Osteoblast (primary cell): ENCODE measurements around the gene FAM3A. TPM values are rescaled to one million over a fixed set of nuclear protein-coding genes. Genes with fewer than 3 reads are reported as not detected.

Source experiments
- DNase-seq: peaks from one replicate; pipeline ENCODE4 v3.0.0; 2011; ENCODE audit warnings: low spot score, mixed read lengths; ENCODE audit not compliant: insufficient read length; ENCODE audit errors: missing footprints
- H2AFZ ChIP-seq: 2 replicates; pipeline ENCODE4 v1.6.0; 2011; ENCODE audit warnings: mild to moderate bottlenecking, low read length
- H3K27ac ChIP-seq: 2 replicates; pipeline ENCODE4 v1.5.1; 2011; ENCODE audit warnings: mild to moderate bottlenecking, low read depth, low read length, moderate library complexity
- H3K27me3 ChIP-seq: 2 replicates; pipeline ENCODE4 v1.6.0; 2012; ENCODE audit warnings: mild to moderate bottlenecking, control low read depth, inconsistent platforms, low read length, moderate library complexity; ENCODE audit not compliant: insufficient read depth
- H3K36me3 ChIP-seq: 2 replicates; pipeline ENCODE4 v1.5.1; 2011; ENCODE audit warnings: mild to moderate bottlenecking, low read length, control low read depth, moderate library complexity; ENCODE audit not compliant: insufficient read depth
- H3K4me1 ChIP-seq: 2 replicates; pipeline ENCODE4 v1.5.1; 2011; ENCODE audit warnings: mild to moderate bottlenecking, low read length, control low read depth, moderate library complexity; ENCODE audit not compliant: insufficient read depth
- H3K4me2 ChIP-seq: 2 replicates; pipeline ENCODE4 v1.6.0; 2011; ENCODE audit warnings: mild to moderate bottlenecking, low read length; ENCODE audit not compliant: insufficient read depth
- H3K4me3 ChIP-seq: fragments of 200-600 bp; sonication (generic); 3 replicates; pipeline ENCODE4 v1.5.1; 2012; ENCODE audit warnings: mild to moderate bottlenecking, low read length, inconsistent platforms; ENCODE audit not compliant: insufficient read depth
- H3K79me2 ChIP-seq: 2 replicates; pipeline ENCODE4 v1.6.0; 2012; ENCODE audit warnings: mild to moderate bottlenecking, low read length, control low read depth, inconsistent platforms; ENCODE audit not compliant: insufficient read depth
- H3K9me3 ChIP-seq: 2 replicates; pipeline ENCODE4 v1.5.1; 2011; ENCODE audit warnings: low read depth, low read length, control low read depth
- H4K20me1 ChIP-seq: 2 replicates; pipeline ENCODE4 v1.6.0; 2012; ENCODE audit warnings: mild to moderate bottlenecking, low read length, control low read depth; ENCODE audit not compliant: insufficient read depth
- total RNA-seq: library from RNA; depleted of rRNA; stranded (reverse); fragments of >200 nt; gene quantifications from 2 replicates; pipeline ENCODE4 v1.2.3, GENCODE V29; 2012
- TF ChIP-seq, protein P1 (sequence below): IDR thresholded peaks from 2 replicates; pipeline ENCODE4 v1.5.1; 2011; ENCODE audit warnings: mild to moderate bottlenecking, low read depth, low read length, moderate library complexity; ENCODE audit errors: extremely low read depth

FAM3A gene
- total RNA-seq, 1 donor, result 21.4 TPM

DNA sequence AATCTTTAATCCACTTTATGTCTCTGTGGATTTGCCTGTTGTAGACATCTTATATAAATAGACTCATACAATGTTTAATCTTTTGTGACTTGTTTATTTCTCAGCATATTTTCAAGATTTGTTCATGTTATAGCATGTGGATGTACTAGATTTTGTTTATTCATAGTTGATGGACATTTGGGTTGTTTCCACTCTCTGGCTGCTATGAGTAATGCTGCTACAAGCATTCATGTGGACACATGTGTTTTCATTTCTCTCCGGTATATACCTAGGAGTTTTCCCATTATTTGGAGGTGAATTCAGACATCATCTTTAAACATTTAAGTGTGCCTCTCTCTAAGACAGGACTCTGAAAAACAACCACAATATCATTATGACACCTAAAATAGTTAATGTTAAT lies 33.7 kb upstream of the FAM3A start:
- peaks cover 12% of the 10 kb centered on the region for H3K4me1 ChIP-seq
- no peak overlapping the region for H3K27ac ChIP-seq
- DNase-seq, result peak; percentile 85
- H3K79me2 ChIP-seq, result peaks cover 71% of the 10 kb centered on the region
- H3K9me3 ChIP-seq, result no peaks in the 10 kb centered on the region
- no peaks in the 10 kb centered on the region for H3K36me3 ChIP-seq
- H3K27me3 ChIP-seq, result no peaks in the 10 kb centered on the region
- H2AFZ ChIP-seq, result no peak overlapping the region
- TF ChIP-seq, protein P1, sequence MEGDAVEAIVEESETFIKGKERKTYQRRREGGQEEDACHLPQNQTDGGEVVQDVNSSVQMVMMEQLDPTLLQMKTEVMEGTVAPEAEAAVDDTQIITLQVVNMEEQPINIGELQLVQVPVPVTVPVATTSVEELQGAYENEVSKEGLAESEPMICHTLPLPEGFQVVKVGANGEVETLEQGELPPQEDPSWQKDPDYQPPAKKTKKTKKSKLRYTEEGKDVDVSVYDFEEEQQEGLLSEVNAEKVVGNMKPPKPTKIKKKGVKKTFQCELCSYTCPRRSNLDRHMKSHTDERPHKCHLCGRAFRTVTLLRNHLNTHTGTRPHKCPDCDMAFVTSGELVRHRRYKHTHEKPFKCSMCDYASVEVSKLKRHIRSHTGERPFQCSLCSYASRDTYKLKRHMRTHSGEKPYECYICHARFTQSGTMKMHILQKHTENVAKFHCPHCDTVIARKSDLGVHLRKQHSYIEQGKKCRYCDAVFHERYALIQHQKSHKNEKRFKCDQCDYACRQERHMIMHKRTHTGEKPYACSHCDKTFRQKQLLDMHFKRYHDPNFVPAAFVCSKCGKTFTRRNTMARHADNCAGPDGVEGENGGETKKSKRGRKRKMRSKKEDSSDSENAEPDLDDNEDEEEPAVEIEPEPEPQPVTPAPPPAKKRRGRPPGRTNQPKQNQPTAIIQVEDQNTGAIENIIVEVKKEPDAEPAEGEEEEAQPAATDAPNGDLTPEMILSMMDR, result no peak
- peaks cover 22% of the 10 kb centered on the region for H4K20me1 ChIP-seq
- no peak overlapping the region for H3K4me3 ChIP-seq
- H3K4me2 ChIP-seq, result no peak overlapping the region

- Histone ChIP-seq H3K4me3 (peak overlapping the region; percentile 81), H3K36me3 (no peaks in the 10 kb centered on the region), H3K27me3 (no peaks in the 10 kb centered on the region), H3K4me1 (peaks cover 17% of the 10 kb centered on the region), H3K79me2 (peaks cover 61% of the 10 kb centered on the region), H3K4me2 (peak overlapping the region; percentile 83), H3K27ac (peak overlapping the region; percentile 90), H4K20me1 (peaks cover 18% of the 10 kb centered on the region), H3K9me3 (no peaks in the 10 kb centered on the region), H2AFZ (peak overlapping the region; percentile 85)
- DNase-seq, result no peak
- TF ChIP-seq, protein P1, result no peak
Measured at GRCh38 chrX:154548028-154548316, 31.9 kb upstream of the FAM3A start.

GRCh38 chrX:154547245-154548027 lies 31.4 kb upstream of the FAM3A start, which contains the start of gene IKBKG:
Gene IKBKG (plus strand): TSS chrX:154547620. CDS start chrX:154552003, 4,383 bp downstream.
- peak; percentile 98 for DNase-seq
- H3K4me2 ChIP-seq, result peak within 1 kb of the TSS; percentile 84
- H2AFZ ChIP-seq, result peak within 1 kb of the TSS; percentile 85
- peaks cover 62% of the 10 kb centered on the region for H3K79me2 ChIP-seq
- peak within 1 kb of the TSS; percentile 81 for H3K4me3 ChIP-seq
- TF ChIP-seq, protein P1, result no peak
- peaks cover 23% of the 10 kb centered on the region for H3K4me1 ChIP-seq
- no peaks in the 10 kb centered on the region for H3K27me3 ChIP-seq
- H3K36me3 ChIP-seq, result peaks cover 4% of the 10 kb centered on the region
- H3K9me3 ChIP-seq, result no peaks in the 10 kb centered on the region
- H3K27ac ChIP-seq, result peak within 1 kb of the TSS; percentile 90
- peaks cover 18% of the 10 kb centered on the region for H4K20me1 ChIP-seq

- peak within 1 kb of the TSS; percentile 84 for H3K4me2 ChIP-seq
- peaks cover 11% of the 10 kb centered on the region for H4K20me1 ChIP-seq
- H3K4me3 ChIP-seq, result peak within 1 kb of the TSS; percentile 81
- TF ChIP-seq, protein P1, result no peak
- peak within 1 kb of the TSS; percentile 90 for H3K27ac ChIP-seq
- DNase-seq, result peak; percentile 97
- H3K79me2 ChIP-seq, result peaks cover 55% of the 10 kb centered on the region
- peaks cover 4% of the 10 kb centered on the region for H3K36me3 ChIP-seq
- H3K27me3 ChIP-seq, result no peaks in the 10 kb centered on the region
- no peaks in the 10 kb centered on the region for H3K9me3 ChIP-seq
- H2AFZ ChIP-seq, result peak within 1 kb of the TSS; percentile 85
- peaks cover 29% of the 10 kb centered on the region for H3K4me1 ChIP-seq
Measured at GRCh38 chrX:154546354-154547244, 30.6 kb upstream of the FAM3A start, which contains the start of gene G6PD. Gene G6PD (minus strand): TSS chrX:154546846. CDS start chrX:154546155, 691 bp downstream.
